GM18909 (cell line): ENCODE results near the gene RXRA.
"Not testable (repeated sequence)": the region's sequence is repeated elsewhere in the genome, so short reads cannot be mapped to it uniquely, and the experiment has no call there.

Experiments used
- ATAC-seq: cut with Tn5 transposase; IDR thresholded peaks from one replicate; pipeline ENCODE4 v1.9.1; 2021; ENCODE audit warnings: mild to moderate bottlenecking; ENCODE audit not compliant: unreplicated experiment, poor library complexity

Gene RXRA

DNA sequence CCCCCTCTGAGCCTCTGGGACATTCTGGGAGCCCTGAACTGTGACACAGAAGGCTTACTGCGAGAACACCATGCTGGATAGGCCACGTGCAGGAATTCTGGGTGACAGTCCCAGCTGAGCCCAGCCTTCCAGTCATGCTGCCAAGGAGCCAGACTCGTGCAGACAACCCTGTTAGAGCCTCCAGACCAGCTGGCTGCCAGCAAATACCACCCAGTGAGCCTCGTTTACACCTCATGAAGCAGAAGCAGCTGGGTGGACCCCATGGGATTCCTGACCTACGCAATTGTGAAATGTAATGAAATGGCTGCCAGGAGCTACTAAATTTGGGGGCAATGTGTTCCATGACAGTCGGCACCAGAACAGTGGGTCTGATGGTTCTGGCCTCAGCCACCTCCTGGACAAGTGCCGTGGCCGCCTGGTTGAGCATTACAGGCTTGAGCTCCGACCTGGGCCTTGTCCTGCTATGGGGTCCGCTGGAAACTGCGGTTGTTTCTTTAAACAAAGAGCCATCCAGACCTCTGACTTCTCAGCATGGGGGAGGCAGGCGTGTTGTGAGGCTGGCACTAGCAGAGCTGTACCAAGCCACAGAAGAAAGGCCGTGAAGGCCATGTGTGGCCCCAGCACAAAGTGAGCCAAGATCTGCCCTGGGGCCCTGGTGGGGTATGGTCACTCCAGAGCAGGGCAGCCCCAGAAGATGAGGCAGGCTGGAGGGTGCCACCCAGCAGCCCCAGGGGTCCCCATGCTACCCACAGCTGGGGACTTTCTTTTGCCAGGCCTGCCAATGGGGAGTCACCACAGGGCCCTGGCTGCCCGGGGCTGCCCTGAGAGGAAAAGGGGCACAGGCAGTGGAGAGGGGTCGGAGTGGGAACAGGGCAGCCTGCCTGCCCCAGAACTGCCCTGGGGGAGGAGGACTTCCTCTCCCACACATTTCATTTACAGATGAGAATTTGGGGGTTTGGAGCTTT is 19.3 kb upstream of the RXRA start:
- no peak for ATAC-seq

DNA sequence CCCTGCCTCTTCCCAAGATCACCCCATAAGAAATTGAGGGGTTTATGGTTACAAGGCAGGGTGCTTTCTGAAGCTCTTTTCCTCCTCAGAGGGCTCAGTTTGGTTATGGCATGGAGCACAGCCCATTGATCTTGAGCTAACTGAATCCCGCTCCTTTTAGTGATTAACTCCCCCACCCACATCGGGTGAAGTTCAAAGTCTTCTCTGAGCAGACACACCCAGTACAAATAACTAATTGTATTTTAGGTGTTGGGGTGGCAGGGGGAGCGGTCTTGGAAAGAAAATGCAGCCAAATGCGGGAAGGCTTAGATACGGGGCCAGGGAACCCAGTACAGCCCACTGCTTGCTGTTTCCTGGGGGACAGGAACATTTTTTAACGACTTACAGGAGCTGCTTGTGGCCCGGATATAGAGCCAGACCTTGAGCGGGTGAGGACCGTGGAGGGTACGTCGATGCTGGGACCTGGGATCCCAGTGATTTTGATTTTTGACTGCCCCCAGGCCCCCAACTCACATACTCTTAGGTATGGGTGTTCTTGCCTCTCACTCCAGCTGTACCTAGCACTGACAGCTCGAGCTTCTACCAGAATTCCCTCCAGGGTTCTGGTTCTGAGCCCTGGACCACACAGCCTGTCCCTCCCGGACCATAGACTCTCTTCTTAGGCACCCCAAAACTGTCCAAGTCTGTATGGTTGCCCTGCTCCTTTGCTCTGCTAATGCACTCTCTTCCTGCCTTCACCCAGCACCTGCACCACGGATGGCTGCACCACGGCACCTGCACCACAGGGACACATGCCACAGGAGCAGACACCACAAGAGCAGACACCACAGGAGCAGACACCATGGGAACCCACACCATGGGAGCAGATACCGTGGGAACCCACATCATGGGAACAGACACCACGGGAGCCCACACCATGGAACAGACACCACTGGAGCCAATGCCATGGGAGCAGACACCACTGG is 18.3 kb upstream of the RXRA start:
- ATAC-seq: no peak

DNA sequence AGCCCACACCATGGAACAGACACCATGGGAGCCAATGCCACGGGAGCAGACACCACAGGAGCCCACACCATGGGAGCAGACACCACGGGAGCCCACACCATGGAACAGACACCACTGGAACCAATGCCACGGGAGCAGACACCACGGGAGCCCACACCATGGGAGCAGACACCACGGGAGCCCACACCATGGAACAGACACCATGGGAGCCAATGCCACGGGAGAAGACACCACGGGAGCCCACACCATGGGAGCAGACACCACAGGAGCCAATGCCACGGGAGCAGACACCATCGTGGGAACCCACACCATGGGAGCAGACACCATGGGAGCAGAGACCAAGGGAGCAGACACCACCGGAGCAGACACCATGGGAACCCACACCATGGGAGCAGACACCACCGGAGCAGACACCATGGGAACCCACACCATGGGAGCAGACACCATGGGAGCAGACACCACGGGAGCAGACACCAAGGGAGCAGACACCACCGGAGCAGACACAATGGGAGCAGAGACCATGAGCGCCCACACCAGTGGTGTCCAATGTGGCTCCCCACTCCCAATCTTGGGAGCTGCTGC is 17.5 kb upstream of the RXRA start:
- not testable (repeated sequence) for ATAC-seq

DNA sequence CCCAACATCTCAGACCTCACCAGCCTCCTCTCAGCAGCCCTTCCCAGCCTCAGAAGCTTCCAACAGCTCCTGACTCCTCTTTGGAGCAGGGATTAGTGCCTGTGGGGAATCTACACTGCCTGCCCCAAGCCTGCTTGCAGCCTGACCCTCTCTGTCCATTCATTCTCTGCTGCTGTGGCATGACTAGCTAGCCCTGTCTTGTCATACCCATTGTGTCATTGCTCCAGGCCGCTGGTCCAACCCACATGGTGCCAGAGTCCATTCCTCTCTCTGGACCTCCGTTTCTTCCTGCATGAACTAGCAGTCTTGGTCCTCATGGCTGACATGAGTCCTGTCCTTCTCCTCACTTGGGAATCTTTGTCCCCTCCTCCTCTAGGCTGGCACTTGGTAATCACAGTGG is 12.8 kb upstream of the RXRA start:
- no peak for ATAC-seq

DNA sequence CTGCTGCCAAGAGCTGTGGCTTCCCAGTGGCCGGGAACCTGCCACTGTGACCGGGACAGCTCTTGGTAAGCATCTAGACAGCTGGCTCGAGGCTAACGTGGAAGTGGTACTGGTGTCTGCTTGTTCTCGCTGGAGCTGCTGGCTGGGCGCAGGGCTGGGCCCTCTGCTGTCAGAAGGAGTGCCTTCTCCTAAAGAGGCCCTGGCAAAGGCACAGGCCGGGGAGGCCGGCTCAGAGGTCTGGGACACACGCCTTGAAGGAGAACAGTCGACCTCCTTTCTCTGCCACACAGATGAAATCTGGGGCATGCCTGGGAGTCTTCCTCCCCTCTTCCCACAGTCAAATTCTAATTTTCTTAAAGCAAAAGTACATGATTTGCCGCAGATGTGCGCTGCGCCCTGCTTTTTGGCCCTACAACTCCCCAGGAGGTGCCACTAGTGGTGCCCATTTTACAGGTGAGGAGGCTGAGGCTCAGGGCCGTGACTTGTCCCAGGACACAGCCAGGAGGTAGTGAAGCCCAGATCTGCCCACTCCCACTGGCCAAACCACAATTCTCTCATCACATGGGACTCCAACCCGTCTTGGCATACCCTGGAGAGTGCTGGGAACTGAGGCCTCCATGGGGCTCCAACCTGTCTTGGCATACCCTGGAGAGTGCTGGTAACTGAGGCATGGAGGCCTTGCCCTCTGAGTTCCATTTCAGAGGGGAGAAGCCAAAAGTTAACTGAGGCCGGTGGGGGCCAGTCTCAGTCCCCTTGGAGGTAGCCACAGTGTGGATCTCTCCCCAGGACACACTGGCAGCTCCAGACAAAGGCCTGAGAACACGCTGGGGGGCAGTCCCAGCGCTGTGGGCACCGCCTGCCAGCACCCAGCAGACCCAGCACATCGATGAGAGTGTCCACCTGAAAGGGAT is 12.0 kb upstream of the RXRA start:
- no peak for ATAC-seq

DNA sequence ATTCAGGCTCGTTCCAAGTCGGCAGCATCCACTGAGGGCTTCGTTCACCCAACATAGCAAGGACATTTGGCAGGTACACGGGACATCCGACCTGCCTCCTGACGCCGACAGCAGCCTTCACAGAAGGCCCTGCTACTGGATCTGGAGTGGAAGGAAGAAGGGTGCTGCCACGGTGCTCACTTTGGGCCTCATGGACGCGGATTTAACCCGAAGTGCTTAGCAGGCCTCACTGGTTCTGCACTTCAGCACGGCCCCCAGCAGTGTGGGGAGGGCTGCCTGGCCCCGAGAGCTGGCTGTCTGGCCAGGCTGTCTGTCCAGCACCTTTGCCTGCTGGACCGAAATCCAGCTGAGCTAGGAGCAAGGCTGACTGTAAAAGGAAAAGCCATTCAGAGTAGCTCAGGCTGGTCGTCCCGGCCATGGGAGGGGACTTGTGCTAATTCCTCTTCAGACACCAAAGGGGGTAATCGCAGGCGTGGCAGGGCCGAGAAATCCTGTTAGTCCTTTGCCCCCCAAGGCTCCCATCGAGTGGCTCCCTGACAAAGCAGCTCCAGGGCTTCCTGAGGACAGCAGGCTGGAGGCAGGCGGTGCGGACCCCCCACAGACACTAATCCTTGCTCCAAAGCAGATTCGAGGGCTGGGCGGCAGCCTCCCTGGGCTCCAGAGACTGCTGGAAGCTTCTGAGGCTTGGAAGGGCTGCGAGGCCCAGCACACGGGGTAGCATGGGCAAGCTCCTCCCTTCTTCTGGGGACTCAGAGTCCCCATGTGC is 11.1 kb upstream of the RXRA start:
- no peak for ATAC-seq

DNA sequence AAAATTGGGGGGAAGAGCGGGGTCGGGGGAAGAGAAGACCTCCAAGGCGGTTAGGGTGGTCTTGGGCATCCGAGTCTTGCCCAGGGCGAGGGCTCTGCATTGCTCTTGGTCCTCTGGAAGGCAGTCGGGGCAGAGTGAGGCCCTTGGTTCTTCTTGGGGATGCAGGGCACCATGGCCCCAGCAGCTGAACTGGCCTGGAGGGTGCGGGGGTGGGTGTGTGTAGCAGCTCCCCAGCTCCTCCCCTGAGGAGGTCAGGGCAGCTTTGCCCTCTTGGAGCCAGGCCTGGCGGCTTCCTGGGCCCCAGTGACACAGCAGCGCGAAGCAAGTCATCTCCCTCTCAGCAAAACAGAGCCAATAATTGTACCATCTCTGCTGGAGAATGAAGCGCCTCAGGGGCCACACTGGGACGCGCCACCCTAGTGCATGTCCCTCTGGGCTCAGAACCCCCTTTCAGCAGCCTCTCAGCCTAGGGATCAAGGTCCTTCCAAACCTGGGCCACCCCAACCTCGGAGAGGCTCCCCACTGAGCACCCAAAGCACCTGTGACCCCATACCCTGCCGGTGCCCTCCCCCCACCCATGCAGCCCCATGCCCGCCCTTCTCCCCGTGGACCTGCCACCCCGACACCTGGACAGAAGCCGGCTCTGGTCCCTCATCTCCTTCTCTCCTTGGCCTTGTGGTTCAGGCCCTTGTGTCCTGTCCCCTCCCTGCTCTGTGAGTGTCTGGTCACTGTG is 10.4 kb upstream of the RXRA start:
- ATAC-seq: no peak

DNA sequence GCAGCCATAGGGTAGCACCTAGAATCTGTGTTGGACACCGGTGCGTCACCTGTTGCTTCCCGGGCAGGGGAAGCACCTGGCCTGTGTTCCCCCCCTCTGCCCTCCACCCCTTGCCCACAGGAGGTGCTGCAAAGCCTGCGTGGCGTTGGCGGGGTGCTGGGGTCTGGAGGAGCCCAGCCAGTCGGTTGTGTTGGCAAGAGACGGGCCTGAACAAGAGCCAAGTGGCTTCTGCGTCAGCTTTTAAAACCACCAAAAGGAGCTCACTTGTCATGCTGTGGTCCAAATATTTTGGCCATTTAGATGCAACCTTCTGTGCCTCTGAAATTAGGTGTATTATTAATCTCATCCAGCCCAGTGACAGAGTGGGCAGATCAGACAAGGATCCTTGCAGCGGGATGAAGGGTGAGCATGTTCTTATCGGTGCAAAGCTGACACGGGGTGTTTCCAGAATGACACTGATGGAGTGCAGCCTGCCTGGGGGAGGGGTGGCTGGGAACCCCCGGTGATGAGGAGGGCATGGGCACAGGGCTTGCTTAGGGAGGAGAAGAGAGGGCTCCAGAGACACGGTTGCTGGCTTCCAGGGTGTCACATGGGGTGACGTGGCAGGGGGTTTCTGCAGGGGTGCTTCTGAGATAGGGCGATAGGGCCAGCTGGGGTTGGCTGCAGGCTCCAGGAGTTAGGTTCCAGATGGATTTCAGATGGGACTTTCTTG is 9.7 kb upstream of the RXRA start:
- no peak for ATAC-seq

DNA sequence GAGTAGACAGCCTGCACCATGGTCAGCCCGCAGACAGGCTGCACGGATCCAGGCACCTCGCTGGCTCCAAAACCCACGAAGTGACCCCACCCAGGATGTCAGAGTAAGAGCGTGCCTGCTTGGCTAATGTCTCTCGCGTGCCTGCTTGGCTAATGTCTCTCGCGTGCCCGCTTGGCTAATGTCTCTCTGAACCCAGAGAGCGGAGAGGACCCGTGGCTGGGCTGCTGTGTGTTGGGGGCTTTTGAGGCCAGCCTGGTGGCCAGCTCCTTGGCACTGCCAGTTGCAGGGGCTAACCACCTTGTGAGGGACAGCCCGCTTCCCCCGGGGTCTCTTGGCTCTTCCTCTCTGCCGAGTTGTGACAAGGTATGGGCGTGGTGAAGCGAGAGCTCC is 8.9 kb upstream of the RXRA start:
- ATAC-seq: no peak

DNA sequence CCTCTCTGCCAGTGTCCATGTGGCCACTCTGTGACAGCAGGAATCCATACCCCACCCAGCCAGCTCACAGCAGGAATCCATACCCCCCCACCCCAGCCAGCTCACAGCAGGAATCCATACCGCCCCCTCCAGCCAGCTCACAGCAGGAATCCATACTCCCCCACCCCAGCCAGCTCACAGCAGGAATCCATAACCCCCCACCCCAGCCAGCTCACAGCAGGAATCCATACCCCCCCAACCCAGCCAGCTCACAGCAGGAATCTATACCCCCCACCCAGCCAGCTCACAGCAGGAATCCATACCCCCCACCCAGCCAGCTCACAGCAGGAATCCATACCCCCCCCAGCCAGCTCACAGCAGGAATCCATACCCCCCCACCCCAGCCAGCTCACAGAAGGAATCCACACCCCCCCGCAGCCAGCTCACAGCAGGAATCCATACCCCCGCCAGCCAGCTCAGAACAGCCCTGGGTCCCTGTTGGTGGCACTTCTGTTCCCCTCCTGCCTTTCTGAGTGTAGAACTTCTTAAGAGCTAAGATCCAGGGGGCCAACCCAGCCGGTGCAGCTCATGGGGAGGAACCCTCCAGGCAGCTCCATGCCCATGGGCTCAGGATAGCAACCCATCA is 8.4 kb upstream of the RXRA start:
- no peak for ATAC-seq

DNA sequence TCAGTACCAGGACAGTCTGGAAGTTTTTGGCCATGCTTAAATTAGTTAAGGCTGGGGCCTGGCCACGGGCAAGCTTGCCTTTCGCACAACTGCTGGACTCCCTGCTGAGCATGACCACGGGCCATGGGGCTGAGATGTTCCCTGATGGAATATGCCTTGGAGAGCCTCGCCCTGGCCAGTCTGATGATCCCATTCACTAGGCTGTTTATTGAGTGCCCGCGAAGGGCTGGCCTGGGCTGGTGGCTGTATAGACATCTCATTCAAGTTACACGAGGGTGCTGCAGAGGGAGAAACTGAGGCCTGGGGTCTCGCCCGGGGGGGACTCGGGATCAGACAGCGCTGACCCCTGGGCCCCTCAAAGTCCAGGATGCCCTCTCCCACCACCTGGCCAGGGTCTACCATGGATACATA is 7.8 kb upstream of the RXRA start:
- no peak for ATAC-seq

DNA sequence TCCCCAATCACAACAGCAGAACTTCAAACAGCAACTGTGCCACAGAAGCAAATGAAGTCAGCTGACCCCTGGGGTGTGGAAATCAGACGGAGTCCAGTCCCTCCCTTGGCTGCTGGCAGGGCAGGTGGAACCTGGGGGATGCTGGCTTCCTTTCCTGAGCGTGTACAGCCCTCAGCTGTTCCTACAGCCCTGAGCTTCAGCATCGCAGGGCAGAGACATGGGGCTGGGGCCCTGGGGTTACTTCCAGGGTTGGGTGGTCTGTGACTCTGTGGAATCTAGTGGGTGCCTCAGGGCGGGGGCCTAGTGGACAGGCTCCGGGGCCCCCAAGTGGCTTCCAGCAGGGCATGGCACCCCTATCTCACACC is 7.3 kb upstream of the RXRA start:
- ATAC-seq: no peak

DNA sequence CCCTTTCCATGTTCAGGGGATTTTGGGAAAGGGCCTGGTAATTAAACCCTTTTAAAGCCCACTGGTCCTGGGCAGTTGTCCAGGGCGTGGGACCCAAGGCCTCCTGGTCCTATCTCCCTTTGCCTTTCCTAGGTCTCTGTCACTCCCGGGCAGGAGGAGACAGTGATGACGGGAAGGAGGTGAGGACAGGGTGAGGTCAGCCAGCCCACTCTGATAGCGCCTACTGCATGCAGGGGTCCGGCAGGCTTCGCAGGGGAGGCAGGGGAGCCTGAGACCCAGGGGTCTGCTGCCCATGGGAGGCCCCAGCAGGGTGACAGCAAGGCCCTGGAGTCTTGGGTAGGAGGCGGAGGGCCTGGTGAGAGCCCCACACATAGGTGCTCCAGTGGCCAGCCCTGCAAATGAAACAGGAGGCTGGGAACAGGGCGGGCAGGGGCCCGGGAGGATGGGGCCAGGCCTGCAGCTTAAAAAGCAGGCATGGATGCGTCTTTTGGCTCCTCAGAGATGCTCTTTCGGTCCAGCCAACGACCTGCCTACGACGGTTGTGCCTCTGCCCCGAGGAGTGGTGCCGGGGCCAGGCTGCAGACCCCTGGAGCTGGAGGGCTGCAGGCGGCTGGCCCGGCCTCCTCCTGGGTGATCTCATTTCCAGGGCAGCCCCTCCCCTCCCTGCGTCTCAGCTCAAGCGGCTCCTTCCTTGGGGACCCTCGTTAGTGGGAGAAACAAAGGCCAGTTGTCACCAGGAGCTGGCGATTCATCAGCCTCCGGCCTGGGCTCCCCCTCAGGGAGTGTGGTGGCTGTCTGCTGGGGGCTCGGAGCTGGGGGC is 6.7 kb upstream of the RXRA start:
- no peak for ATAC-seq

DNA sequence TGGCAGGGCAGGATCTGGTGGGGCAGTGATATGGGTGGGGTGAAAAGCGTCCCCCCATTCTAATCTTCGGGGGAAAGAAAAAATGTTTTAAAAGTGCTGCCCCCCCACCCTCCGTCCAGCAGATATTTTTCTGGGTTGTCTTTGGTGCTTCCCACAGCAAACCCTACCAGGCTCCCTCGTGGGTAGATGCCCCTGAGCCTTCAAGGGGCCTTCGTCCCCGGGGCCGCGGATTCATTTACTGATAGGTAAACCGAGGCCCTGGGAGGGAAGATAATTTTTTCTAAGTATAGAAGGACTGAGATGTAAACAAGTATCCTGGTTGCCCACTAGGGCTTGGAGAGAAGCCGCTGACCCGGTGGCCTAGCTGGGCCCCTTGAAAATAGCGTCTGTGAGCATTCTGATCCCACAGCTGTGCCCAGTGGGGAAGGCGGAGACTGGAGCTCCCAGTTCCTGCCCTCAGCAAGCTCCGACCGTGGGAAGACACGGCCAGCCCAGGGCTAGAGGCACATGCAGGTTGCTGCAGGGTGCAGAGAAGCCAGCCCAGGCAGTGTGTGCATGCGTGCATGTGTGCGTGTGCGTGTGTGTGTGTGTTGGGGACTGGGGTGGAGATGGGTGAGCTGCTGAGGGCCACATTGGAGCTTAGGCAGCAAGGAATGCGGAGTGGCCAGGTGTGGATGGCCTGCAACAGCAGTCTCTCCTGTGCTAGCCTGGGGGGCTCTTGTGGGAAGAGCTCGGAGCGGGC is 6.0 kb upstream of the RXRA start:
- no peak for ATAC-seq

DNA sequence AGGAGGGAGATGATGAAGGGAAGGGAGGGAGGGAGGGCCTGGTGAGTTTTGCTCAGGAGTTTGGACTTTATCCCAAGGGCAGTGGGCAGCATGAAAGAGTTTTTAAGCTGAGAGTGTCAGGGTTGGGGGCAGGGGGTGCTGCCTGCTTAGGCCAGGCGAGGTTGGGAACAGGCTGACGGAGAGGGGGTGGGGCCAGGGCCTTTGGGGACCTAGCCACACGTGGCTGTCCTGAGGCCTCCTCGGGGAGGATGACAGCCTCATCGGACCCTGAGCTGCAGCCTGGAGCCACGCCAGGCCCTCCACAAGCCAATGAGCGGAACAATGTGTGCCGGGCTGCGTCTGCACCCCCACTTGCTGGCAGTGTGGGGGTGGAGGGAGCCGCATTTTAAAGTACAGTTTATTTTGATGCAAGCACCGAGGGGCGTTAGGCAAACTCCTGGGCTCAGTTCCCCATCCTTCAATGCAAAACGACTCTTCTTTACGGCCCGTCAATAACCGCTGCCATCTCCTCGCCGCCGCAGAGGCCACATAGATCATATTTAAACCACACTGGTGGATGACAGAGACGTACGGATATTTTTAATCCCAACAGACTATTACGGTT is 5.3 kb upstream of the RXRA start:
- ATAC-seq: no peak

DNA sequence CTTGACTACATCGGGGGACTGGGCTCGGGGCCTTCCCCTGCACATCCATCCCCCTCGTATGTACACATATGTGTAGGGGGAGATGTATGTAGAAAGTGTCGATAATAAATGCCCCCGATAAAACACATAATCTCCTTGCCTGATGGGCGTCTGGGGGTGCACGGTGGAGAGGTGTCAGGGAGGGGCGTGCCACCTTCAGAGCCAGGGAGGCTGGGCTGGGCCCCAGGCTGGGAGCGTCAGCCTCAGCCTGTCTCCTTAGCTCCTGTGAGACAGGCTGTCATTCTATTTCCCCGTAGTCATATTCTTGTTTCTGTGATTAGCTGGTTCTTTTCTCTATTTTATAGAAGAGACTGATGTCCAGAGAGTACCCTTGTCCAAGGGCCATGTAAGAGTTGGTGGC is 4.7 kb upstream of the RXRA start:
- ATAC-seq: no peak
